A673 (cell line): ENCODE data around the gene SLC8A3.

Experiments
- EZH2 ChIP-seq: fragments of 200-600 bp; sonication (generic); IDR thresholded peaks from 2 replicates; pipeline ENCODE4 v1.6.1; 2017; ENCODE audit warnings: borderline replicate concordance, low read depth, mild to moderate bottlenecking, mixed read lengths, antibody characterized with exemption, low read length; ENCODE audit not compliant: poor library complexity, severe bottlenecking
- TF ChIP-seq, protein P1 (sequence below): fragments of 300-800, 200-600 bp; sonication (generic); conservative IDR thresholded peaks from 2 replicates; pipeline ENCODE4 v1.5.1; 2017; ENCODE audit warnings: low read depth, mild to moderate bottlenecking, antibody characterized with exemption, low read length, moderate library complexity, mixed read lengths

DNA sequence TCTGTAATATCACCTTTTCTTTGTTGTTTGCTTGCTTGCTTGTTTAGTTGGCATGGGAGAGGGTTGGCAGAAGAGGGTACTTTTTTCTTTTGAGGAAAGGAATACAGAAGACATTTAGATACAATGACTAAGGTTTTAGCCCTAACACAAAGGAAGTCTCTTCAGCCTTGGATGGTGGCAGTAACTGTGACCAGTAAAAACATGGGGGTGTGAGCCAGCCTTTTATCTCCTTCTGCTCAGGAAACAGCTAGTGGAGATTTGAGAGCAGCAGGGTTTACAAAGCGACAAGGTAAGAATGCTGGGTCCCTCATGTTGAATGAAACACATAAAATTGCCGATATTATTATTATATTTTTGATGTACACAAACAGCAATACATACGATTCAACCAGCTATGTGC is 40.4 kb downstream of the SLC8A3 start:
- TF ChIP-seq, protein P1, sequence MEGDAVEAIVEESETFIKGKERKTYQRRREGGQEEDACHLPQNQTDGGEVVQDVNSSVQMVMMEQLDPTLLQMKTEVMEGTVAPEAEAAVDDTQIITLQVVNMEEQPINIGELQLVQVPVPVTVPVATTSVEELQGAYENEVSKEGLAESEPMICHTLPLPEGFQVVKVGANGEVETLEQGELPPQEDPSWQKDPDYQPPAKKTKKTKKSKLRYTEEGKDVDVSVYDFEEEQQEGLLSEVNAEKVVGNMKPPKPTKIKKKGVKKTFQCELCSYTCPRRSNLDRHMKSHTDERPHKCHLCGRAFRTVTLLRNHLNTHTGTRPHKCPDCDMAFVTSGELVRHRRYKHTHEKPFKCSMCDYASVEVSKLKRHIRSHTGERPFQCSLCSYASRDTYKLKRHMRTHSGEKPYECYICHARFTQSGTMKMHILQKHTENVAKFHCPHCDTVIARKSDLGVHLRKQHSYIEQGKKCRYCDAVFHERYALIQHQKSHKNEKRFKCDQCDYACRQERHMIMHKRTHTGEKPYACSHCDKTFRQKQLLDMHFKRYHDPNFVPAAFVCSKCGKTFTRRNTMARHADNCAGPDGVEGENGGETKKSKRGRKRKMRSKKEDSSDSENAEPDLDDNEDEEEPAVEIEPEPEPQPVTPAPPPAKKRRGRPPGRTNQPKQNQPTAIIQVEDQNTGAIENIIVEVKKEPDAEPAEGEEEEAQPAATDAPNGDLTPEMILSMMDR: no peak
- no peak for TF ChIP-seq EZH2
